ENCODE data around the gene EMILIN1. TPM values are rescaled to one million over a fixed set of nuclear protein-coding genes. Genes with fewer than 3 reads are reported as not detected.

EMILIN1 gene
- total and polyA plus RNA-seq, 2 of the 8 experiments (the other 6 are each of a cell fraction or from before 2014, with no cell fraction given): 1.9 to 3.0 TPM

- TF ChIP-seq JUND (IDR thresholded peaks at IDR 0.05; ENCODE audit: low read length) (no peak), SP1 (IDR thresholded peaks at IDR 0.05; ENCODE audit: low read depth, low read length) (no peak), ASH2L (IDR thresholded peaks at IDR 0.05; ENCODE audit: low read length) (no peak), SUZ12 (IDR thresholded peaks at IDR 0.05; ENCODE audit: low read length) (no peak), GTF2F1 (IDR thresholded peaks at IDR 0.05; ENCODE audit: borderline replicate concordance, low read depth, low read length) (no peak), TAF1 (IDR thresholded peaks at IDR 0.05; ENCODE audit: low read depth, low read length) (no peak), GABPA (IDR thresholded peaks at IDR 0.05; ENCODE audit: borderline replicate concordance, insufficient read depth, low read length) (no peak)
Measured at GRCh38 chr2:27105981-27106380, 27.6 kb downstream of the EMILIN1 start (continued).

All from H1 (cell line).